ENCODE measurements around the gene USP4.
"Not testable (repeated sequence)": the region's sequence is repeated elsewhere in the genome, so short reads cannot be mapped to it uniquely, and the experiment has no call there.

Gene USP4

GRCh38 chr3:49248840-49249227, 91.0 kb downstream of the USP4 start:
- no peak for DNase-seq (ENCODE audit: low spot score)

GRCh38 chr3:49244581-49245205, 95.2 kb downstream of the USP4 start:
- DNase-seq (ENCODE audit: low spot score) = no peak

- not testable (repeated sequence) for DNase-seq (ENCODE audit: low spot score)
Observed at GRCh38 chr3:49240091-49240490, 99.8 kb downstream of the USP4 start.

- DNase-seq (ENCODE audit: low spot score) = no peak
Observed at GRCh38 chr3:49238274-49239127, 101.4 kb downstream of the USP4 start.

- DNase-seq (ENCODE audit: low spot score) = no peak
Observed at GRCh38 chr3:49237344-49237743, 102.5 kb downstream of the USP4 start.

GRCh38 chr3:49236226-49236625, 103.6 kb downstream of the USP4 start:
- no peak for DNase-seq (ENCODE audit: low spot score)

- DNase-seq (ENCODE audit: low spot score) = not testable (repeated sequence)
Observed at GRCh38 chr3:49228817-49229216, 111.0 kb downstream of the USP4 start.

All from left forelimb (tissue), 1 donor.